Measurements from ENCODE around the gene GALNT10. TPM values are rescaled to one million over a fixed set of nuclear protein-coding genes. Genes with fewer than 3 reads are reported as not detected.
A peak's percentile ranks its signal among the peaks of the same experiment; 100 is the strongest.
"Not testable (repeated sequence)": the region's sequence is repeated elsewhere in the genome, so short reads cannot be mapped to it uniquely, and the experiment has no call there.

GALNT10 gene
- total RNA-seq, 2 donors from 2014 or later, result 30.2 to 43.4 TPM

DNA sequence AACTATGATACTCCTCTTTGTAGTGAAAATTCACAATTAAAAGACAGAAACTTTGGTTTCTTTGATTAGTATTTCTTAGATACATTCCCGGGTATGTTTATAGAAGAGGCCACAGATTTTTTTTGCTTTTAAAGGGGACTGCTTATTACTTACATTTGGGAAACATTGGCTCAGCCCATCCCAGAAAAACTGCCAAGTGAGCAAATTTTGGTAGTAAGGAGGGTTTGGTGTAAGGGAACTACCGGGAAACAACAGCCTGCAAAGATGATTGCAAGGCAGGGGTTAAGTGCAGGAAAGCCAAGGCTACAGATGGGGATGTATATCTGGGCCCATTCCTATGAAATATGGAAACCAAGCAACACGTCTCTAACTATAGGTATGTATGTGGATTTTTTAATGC, 166.4 kb downstream of the GALNT10 start:
- Histone ChIP-seq H3K27ac (ENCODE audit: low read depth, low read length) (no peak overlapping the region), H3K4me3 (ENCODE audit: low read length) (no peak overlapping the region), H3K36me3 (ENCODE audit: control insufficient read depth, insufficient read depth, low read length) (peaks cover 10% of the 10 kb centered on the region), H3K9ac (ENCODE audit: extremely low read depth, low read length, poor library complexity, severe bottlenecking) (no peak overlapping the region), H3K4me1 (ENCODE audit: control insufficient read depth, insufficient read depth, low read length) (peaks cover 4% of the 10 kb centered on the region), H3K27me3 (ENCODE audit: control insufficient read depth, insufficient read depth, low read length, poor library complexity, severe bottlenecking) (no peaks in the 10 kb centered on the region), H3K9me3 (ENCODE audit: control insufficient read depth, low read length) (no peaks in the 10 kb centered on the region)
- TF ChIP-seq CTCF (conservative IDR thresholded peaks at IDR 0.05), result no peak
- H3K27ac Mint-ChIP-seq, result no peak overlapping the region
- no peak overlapping the region for H3K4me3 Mint-ChIP-seq
- 96 to 100% methylated on average over 1 to 3 of the region's 3 CpGs for WGBS, 2 experiments (ENCODE audit: insufficient coverage in 1 of 2, insufficient read length in 1 of 2)
- H3K27me3 Mint-ChIP-seq (ENCODE audit: insufficient read depth), result peaks cover 14% of the 10 kb centered on the region
- no peaks in the 10 kb centered on the region for H3K36me3 Mint-ChIP-seq (ENCODE audit: low read depth)
- peaks cover 45% of the 10 kb centered on the region for H3K4me1 Mint-ChIP-seq
- peak; percentile 17 for DNase-seq
- no peaks in the 10 kb centered on the region for H3K9me3 Mint-ChIP-seq

- H3K9ac ChIP-seq (ENCODE audit: extremely low read depth, low read length, poor library complexity, severe bottlenecking), result no peak overlapping the region
- Mint-ChIP-seq H3K4me3 (no peak overlapping the region), H3K4me1 (peaks cover 46% of the 10 kb centered on the region), H3K9me3 (no peaks in the 10 kb centered on the region), H3K27ac (peak overlapping the region; percentile 45), H3K27me3 (ENCODE audit: insufficient read depth) (peaks cover under 1% of the 10 kb centered on the region), H3K36me3 (ENCODE audit: low read depth) (no peaks in the 10 kb centered on the region)
- peaks cover 8% of the 10 kb centered on the region for H3K4me1 ChIP-seq (ENCODE audit: control insufficient read depth, insufficient read depth, low read length)
- H3K4me3 ChIP-seq (ENCODE audit: low read length), result no peak overlapping the region
- no peaks in the 10 kb centered on the region for H3K27me3 ChIP-seq (ENCODE audit: control insufficient read depth, insufficient read depth, low read length, poor library complexity, severe bottlenecking)
- TF ChIP-seq CTCF (conservative IDR thresholded peaks at IDR 0.05), result no peak
- DNase-seq, result no peak
- H3K9me3 ChIP-seq (ENCODE audit: control insufficient read depth, low read length), result no peaks in the 10 kb centered on the region
- H3K36me3 ChIP-seq (ENCODE audit: control insufficient read depth, insufficient read depth, low read length), result peaks cover 11% of the 10 kb centered on the region
- no peak overlapping the region for H3K27ac ChIP-seq (ENCODE audit: low read depth, low read length)
- WGBS, 2 experiments (ENCODE audit: insufficient coverage in 1 of 2, insufficient read length in 1 of 2), result 85 to 88% methylated on average over 10 to 11 of the region's 11 CpGs
Observed at GRCh38 chr5:154358516-154359220, 168.1 kb downstream of the GALNT10 start.

- H3K27ac ChIP-seq (ENCODE audit: low read depth, low read length), result no peak overlapping the region
- H3K4me1 Mint-ChIP-seq, result peaks cover 44% of the 10 kb centered on the region
- no peak for DNase-seq
- H3K27me3 ChIP-seq (ENCODE audit: control insufficient read depth, insufficient read depth, low read length, poor library complexity, severe bottlenecking), result no peaks in the 10 kb centered on the region
- H3K4me3 Mint-ChIP-seq, result no peak overlapping the region
- no peaks in the 10 kb centered on the region for H3K9me3 ChIP-seq (ENCODE audit: control insufficient read depth, low read length)
- no peak overlapping the region for H3K9ac ChIP-seq (ENCODE audit: extremely low read depth, low read length, poor library complexity, severe bottlenecking)
- peak overlapping the region; percentile 37 for H3K27ac Mint-ChIP-seq
- peaks cover 11% of the 10 kb centered on the region for H3K36me3 ChIP-seq (ENCODE audit: control insufficient read depth, insufficient read depth, low read length)
- no peak overlapping the region for H3K4me3 ChIP-seq (ENCODE audit: low read length)
- no peaks in the 10 kb centered on the region for H3K27me3 Mint-ChIP-seq (ENCODE audit: insufficient read depth)
- no peaks in the 10 kb centered on the region for H3K9me3 Mint-ChIP-seq
- 84 to 86% methylated on average over 3 to 4 of the region's 4 CpGs for WGBS, 2 experiments (ENCODE audit: insufficient coverage in 1 of 2, insufficient read length in 1 of 2)
- no peaks in the 10 kb centered on the region for H3K36me3 Mint-ChIP-seq (ENCODE audit: low read depth)
- peaks cover 8% of the 10 kb centered on the region for H3K4me1 ChIP-seq (ENCODE audit: control insufficient read depth, insufficient read depth, low read length)
- TF ChIP-seq CTCF (conservative IDR thresholded peaks at IDR 0.05), result peak; percentile 32
Observed at GRCh38 chr5:154359221-154359573, 168.7 kb downstream of the GALNT10 start.

DNA sequence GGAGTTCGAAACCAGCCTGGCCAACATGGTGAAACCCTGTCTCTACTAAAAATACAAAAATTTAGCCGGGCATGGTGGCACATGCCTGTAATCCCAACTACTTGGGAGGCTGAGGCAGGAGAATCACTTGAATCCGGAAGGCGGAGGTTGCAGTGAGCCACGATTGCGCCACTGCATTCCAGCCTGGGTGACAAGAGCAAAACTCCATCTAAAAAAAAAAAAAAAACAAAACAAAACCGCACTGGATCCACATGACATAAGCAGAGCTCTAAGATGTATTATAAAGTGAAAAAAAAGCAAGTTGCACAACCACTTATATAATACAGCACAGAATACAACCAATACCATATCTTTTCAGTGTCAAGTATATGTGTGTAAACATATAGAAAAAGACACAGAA, 169.7 kb downstream of the GALNT10 start:
- H3K27me3 Mint-ChIP-seq (ENCODE audit: insufficient read depth); H3K4me3 ChIP-seq (ENCODE audit: low read length); H3K36me3 Mint-ChIP-seq (ENCODE audit: low read depth); H3K27ac Mint-ChIP-seq; H3K9me3 Mint-ChIP-seq; H3K27ac ChIP-seq (ENCODE audit: low read depth, low read length); H3K9ac ChIP-seq (ENCODE audit: extremely low read depth, low read length, poor library complexity, severe bottlenecking); H3K27me3 ChIP-seq (ENCODE audit: control insufficient read depth, insufficient read depth, low read length, poor library complexity, severe bottlenecking); H3K9me3 ChIP-seq (ENCODE audit: control insufficient read depth, low read length); DNase-seq; H3K4me3 Mint-ChIP-seq: not testable (repeated sequence)
- peaks cover 38% of the 10 kb centered on the region for H3K4me1 Mint-ChIP-seq
- Histone ChIP-seq H3K4me1 (ENCODE audit: control insufficient read depth, insufficient read depth, low read length) (peaks cover 14% of the 10 kb centered on the region), H3K36me3 (ENCODE audit: control insufficient read depth, insufficient read depth, low read length) (peaks cover 11% of the 10 kb centered on the region)
- WGBS, 2 experiments (ENCODE audit: insufficient coverage in 1 of 2, insufficient read length in 1 of 2), result 92 to 95% methylated on average over 2 to 6 of the region's 7 CpGs

Measured in endodermal cell (in vitro differentiated cells).